Measurements from ENCODE around the gene CDHR5.

DNA sequence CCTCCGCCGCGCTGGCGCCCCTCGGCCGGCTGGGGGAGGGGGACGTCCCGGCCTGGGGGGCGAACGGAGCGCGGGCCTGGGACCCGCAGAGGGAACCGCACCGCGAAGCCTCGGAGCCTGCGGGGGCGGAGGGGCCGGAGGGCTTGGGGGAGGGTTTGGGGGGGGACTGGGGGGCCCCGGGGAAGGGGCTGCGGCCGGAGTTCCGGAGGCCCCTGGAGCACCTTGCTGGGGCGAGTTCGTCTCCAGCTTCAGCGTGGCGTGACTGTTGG is 2.5 kb upstream of the CDHR5 start:
- TF ChIP-seq POLR2A (IDR thresholded peaks at IDR 0.05; ENCODE audit: low read depth, low read length), result no peak
- no peak for TF ChIP-seq TAF1 (IDR thresholded peaks at IDR 0.05; ENCODE audit: borderline replicate concordance, low read depth, low read length)
- no peak for TF ChIP-seq POLR2AphosphoS5 (IDR thresholded peaks at IDR 0.05; ENCODE audit: low read depth, low read length)
